SK-N-SH (cell line): ENCODE measurements around the gene APOM.

Experiments
- EZH2phosphoT487 ChIP-seq: fragments of 200-600 bp; sonication (generic); IDR thresholded peaks from 2 replicates; pipeline ENCODE4 v1.6.1; 2017; ENCODE audit warnings: low read depth, mixed run types, mild to moderate bottlenecking, antibody characterized with exemption, moderate library complexity, borderline replicate concordance
- RAD21 ChIP-seq: IDR thresholded peaks from 2 replicates; pipeline ENCODE4 v1.6.1; 2012; ENCODE audit warnings: mild to moderate bottlenecking, low read length
- TF ChIP-seq, protein P1 (sequence below): fragments of 200-600 bp; sonication (generic); IDR thresholded peaks from 2 replicates; pipeline ENCODE4 v1.6.1; 2017; ENCODE audit warnings: antibody characterized with exemption, mild to moderate bottlenecking, moderate library complexity

DNA sequence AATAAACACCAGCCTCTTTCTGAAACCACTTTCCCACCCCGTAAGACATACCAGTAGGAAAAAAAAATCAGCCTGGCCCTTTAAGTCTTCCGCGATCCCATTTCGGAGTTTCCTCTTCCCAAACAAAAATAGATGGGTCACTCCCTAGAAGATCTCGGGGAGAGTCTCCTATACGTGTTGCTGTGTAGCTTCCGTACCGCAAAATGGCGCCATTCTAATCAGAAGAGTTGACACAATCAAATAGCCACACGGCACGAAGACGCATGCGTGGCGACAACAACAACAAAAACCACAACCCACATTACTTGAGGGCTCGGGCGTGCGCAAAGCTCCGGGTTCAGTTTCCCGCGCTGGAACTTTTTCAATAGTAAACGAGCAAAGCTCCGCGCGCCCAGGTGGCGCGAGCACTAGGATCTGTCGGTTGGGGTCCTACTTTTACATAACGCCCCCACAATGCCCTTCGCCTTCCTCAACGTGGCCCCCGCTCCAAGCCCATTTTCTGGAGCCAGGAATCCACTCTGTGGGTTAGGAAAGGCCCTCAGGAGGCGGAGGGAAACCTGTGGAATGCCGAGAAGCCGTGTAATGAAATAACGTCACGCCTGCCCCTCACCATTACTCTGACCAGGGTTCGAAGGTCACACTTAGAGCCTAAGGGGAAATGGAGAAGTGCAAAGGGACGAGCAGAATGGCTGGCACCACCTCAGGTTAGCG lies 9.3 kb downstream of the APOM start, which contains the start of gene GPANK1:
- TF ChIP-seq EZH2phosphoT487, result no peak
- no peak for TF ChIP-seq RAD21
- TF ChIP-seq, protein P1, sequence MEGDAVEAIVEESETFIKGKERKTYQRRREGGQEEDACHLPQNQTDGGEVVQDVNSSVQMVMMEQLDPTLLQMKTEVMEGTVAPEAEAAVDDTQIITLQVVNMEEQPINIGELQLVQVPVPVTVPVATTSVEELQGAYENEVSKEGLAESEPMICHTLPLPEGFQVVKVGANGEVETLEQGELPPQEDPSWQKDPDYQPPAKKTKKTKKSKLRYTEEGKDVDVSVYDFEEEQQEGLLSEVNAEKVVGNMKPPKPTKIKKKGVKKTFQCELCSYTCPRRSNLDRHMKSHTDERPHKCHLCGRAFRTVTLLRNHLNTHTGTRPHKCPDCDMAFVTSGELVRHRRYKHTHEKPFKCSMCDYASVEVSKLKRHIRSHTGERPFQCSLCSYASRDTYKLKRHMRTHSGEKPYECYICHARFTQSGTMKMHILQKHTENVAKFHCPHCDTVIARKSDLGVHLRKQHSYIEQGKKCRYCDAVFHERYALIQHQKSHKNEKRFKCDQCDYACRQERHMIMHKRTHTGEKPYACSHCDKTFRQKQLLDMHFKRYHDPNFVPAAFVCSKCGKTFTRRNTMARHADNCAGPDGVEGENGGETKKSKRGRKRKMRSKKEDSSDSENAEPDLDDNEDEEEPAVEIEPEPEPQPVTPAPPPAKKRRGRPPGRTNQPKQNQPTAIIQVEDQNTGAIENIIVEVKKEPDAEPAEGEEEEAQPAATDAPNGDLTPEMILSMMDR, result no peak
